HG02763 (cell line): ENCODE data around the gene ZNF557.
"Not testable (repeated sequence)": the region's sequence is repeated elsewhere in the genome, so short reads cannot be mapped to it uniquely, and the experiment has no call there.

Experiments used
- ATAC-seq: cut with Tn5 transposase; IDR thresholded peaks from one replicate; pipeline ENCODE4 v1.9.1; 2021; ENCODE audit warnings: mild to moderate bottlenecking, moderate library complexity; ENCODE audit not compliant: unreplicated experiment

ZNF557 gene

GRCh38 chr19:7069042-7069903 lies at the start of gene ZNF557:
TSS of gene ZNF557 (plus strand) at chr19:7069703. CDS start at chr19:7075075, 5,372 bp downstream.
- peak; percentile 93 for ATAC-seq

GRCh38 chr19:7021331-7021730 lies 48.2 kb upstream of the ZNF557 start, which contains the start of gene MBD3L2B:
TSS of gene MBD3L2B (minus strand) at chr19:7021431. CDS start at chr19:7021397, 34 bp downstream.
- ATAC-seq = not testable (repeated sequence)

GRCh38 chr19:7028790-7029189 lies 40.7 kb upstream of the ZNF557 start:
- not testable (repeated sequence) for ATAC-seq

GRCh38 chr19:7030278-7030677 lies 39.2 kb upstream of the ZNF557 start, which contains the start of gene MBD3L5:
TSS of gene MBD3L5 (plus strand) at chr19:7030578. CDS start at chr19:7030612, 34 bp downstream.
- not testable (repeated sequence) for ATAC-seq

- not testable (repeated sequence) for ATAC-seq
These were observed 29.4 kb upstream of the ZNF557 start, which contains the start of gene MBD3L4 for GRCh38 chr19:7040079-7040478. TSS of gene MBD3L4 (minus strand) at chr19:7040179. CDS start at chr19:7040144, 35 bp downstream.

GRCh38 chr19:7041563-7041962 lies 27.9 kb upstream of the ZNF557 start:
- ATAC-seq = not testable (repeated sequence)

- ATAC-seq = not testable (repeated sequence)
These were observed 20.5 kb upstream of the ZNF557 start, which contains the start of gene MBD3L2 for GRCh38 chr19:7049021-7049420. TSS of gene MBD3L2 (plus strand) at chr19:7049321. CDS start at chr19:7049374, 53 bp downstream.

- ATAC-seq = not testable (repeated sequence)
These were observed 18.1 kb upstream of the ZNF557 start for GRCh38 chr19:7051421-7051820.

- not testable (repeated sequence) for ATAC-seq
These were observed 16.6 kb upstream of the ZNF557 start for GRCh38 chr19:7052896-7053295.

- not testable (repeated sequence) for ATAC-seq
These were observed 14.7 kb upstream of the ZNF557 start for GRCh38 chr19:7054635-7055368.

- ATAC-seq = not testable (repeated sequence)
These were observed 13.8 kb upstream of the ZNF557 start for GRCh38 chr19:7055679-7056078.

GRCh38 chr19:7056371-7056770 lies 13.1 kb upstream of the ZNF557 start:
- ATAC-seq = not testable (repeated sequence)

GRCh38 chr19:7058576-7058975 lies 10.9 kb upstream of the ZNF557 start, which contains the start of gene MBD3L3:
TSS of gene MBD3L3 (minus strand) at chr19:7058676. CDS start at chr19:7058605, 71 bp downstream.
- not testable (repeated sequence) for ATAC-seq

GRCh38 chr19:7059977-7060376 lies 9.5 kb upstream of the ZNF557 start:
- not testable (repeated sequence) for ATAC-seq

GRCh38 chr19:7063339-7063738 lies 6.2 kb upstream of the ZNF557 start:
- ATAC-seq = no peak

GRCh38 chr19:7063764-7064418 lies 5.6 kb upstream of the ZNF557 start:
- ATAC-seq = no peak

- ATAC-seq = not testable (repeated sequence)
These were observed 2.4 kb upstream of the ZNF557 start for GRCh38 chr19:7067122-7067521.

GRCh38 chr19:7067716-7068115 lies 1.8 kb upstream of the ZNF557 start:
- ATAC-seq = no peak

GRCh38 chr19:7068599-7068998 lies 904 bp upstream of the ZNF557 start:
- ATAC-seq = no peak

GRCh38 chr19:7069904-7070226 lies 362 bp downstream of the ZNF557 start:
- ATAC-seq = no peak

GRCh38 chr19:7072541-7072940 lies 3.0 kb downstream of the ZNF557 start:
- ATAC-seq = no peak
